ENCODE measurements around the gene KXD1. TPM values are rescaled to one million over a fixed set of nuclear protein-coding genes. Genes with fewer than 3 reads are reported as not detected.

The KXD1 gene
- total RNA-seq, 1 donor from 2014 or later = 73.9 TPM

DNA sequence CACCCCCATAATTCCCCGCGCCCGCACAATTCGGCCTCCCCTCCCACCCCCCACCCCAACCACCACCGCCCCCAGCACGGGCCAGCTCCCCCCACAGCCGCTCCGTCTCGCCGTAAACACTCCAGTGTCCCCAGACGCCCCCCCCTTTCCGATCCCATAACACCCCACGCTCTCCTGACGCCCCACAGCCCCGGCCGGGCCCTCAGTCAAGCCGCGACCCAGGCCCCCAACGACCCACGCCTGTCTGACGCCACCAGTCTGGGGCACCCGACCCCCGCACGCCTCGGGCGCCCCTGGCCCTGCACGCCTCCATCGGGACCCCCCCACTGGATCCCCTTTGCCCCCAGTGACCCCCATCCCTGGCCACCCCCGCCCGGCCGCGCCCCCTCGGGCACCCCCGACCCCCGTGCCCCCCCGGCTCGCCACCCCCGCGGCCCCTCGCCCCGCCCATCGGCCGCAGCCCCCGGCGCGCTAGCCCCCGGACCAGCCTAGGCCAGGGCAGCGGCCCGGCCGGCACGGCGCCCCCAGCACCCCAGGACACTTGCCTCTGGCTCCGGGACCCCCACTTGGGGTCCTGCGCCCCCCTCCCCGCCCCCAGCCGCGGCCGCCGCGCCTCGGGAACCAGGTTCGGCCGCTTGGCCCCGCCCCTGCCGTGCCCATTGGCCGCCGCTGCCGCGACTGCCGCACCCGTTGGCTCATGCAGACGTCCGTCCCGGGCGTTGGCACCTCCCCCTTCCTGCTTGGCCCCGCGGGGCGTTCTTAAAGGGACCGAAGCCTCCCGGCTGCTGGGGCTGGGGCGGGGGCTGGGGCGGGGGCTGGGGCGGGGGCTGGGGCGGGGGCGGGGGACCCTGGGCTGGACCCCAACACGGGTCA is 14.5 kb upstream of the KXD1 start, which contains the start of gene FKBP8:
TSS of gene FKBP8 (minus strand) at position 633 of the 873 bp plus-strand sequence. CDS start 1,603 bp downstream, outside the sequence.
- no peaks in the 10 kb centered on the region for H3K4me1 Mint-ChIP-seq (ENCODE audit: unreplicated experiment)
- peak within 1 kb of the TSS; percentile 89 for H3K27ac Mint-ChIP-seq
- peak within 1 kb of the TSS; percentile 90 for H3K4me3 Mint-ChIP-seq
- no peaks in the 10 kb centered on the region for H3K9me3 Mint-ChIP-seq
- TF ChIP-seq, protein P1, sequence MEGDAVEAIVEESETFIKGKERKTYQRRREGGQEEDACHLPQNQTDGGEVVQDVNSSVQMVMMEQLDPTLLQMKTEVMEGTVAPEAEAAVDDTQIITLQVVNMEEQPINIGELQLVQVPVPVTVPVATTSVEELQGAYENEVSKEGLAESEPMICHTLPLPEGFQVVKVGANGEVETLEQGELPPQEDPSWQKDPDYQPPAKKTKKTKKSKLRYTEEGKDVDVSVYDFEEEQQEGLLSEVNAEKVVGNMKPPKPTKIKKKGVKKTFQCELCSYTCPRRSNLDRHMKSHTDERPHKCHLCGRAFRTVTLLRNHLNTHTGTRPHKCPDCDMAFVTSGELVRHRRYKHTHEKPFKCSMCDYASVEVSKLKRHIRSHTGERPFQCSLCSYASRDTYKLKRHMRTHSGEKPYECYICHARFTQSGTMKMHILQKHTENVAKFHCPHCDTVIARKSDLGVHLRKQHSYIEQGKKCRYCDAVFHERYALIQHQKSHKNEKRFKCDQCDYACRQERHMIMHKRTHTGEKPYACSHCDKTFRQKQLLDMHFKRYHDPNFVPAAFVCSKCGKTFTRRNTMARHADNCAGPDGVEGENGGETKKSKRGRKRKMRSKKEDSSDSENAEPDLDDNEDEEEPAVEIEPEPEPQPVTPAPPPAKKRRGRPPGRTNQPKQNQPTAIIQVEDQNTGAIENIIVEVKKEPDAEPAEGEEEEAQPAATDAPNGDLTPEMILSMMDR (conservative IDR thresholded peaks at IDR 0.05) = no peak
- H3K36me3 Mint-ChIP-seq = no peaks in the 10 kb centered on the region
- no peaks in the 10 kb centered on the region for H3K27me3 Mint-ChIP-seq
- peak; percentile 92 for DNase-seq (ENCODE audit: extremely low spot score, unreplicated experiment)

- DNase-seq (ENCODE audit: extremely low spot score, unreplicated experiment) = no peak
- no peaks in the 10 kb centered on the region for H3K4me1 Mint-ChIP-seq (ENCODE audit: unreplicated experiment)
- peak overlapping the region; percentile 90 for H3K4me3 Mint-ChIP-seq
- H3K36me3 Mint-ChIP-seq = no peaks in the 10 kb centered on the region
- peak overlapping the region; percentile 89 for H3K27ac Mint-ChIP-seq
- no peaks in the 10 kb centered on the region for H3K9me3 Mint-ChIP-seq
- TF ChIP-seq, protein P1 (conservative IDR thresholded peaks at IDR 0.05) = no peak
- no peaks in the 10 kb centered on the region for H3K27me3 Mint-ChIP-seq
Observed at GRCh38 chr19:18543814-18544475, 13.7 kb upstream of the KXD1 start.

DNA sequence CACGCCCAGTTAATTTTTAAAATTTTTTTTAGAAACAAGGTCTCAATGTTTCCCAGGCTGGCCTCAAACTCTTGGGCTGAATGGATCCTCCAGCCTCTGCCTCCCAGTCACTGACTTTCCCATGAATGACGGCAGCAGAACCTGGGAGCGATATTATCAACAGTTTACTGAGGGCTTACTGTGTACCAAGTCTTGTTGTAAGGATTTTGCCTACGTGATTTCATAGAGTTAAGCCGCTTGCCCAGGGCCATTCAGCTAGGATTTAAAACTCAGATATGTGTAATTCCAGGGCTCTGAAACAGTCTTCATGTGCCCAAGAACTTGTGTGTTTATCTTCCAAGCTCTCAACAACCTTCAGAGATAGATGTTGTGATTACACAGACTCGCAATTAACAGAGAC is 6.0 kb upstream of the KXD1 start:
- no peak for DNase-seq (ENCODE audit: extremely low spot score, unreplicated experiment)
- no peaks in the 10 kb centered on the region for H3K4me1 Mint-ChIP-seq (ENCODE audit: unreplicated experiment)
- TF ChIP-seq, protein P1 (conservative IDR thresholded peaks at IDR 0.05) = no peak
- no peaks in the 10 kb centered on the region for H3K9me3 Mint-ChIP-seq
- H3K27me3 Mint-ChIP-seq = no peaks in the 10 kb centered on the region
- no peak overlapping the region for H3K27ac Mint-ChIP-seq
- no peaks in the 10 kb centered on the region for H3K36me3 Mint-ChIP-seq
- H3K4me3 Mint-ChIP-seq = no peak overlapping the region

- DNase-seq (ENCODE audit: extremely low spot score, unreplicated experiment) = no peak
- H3K4me3 Mint-ChIP-seq = peak overlapping the region; percentile 94
- H3K36me3 Mint-ChIP-seq = peaks cover 3% of the 10 kb centered on the region
- H3K27ac Mint-ChIP-seq = peak overlapping the region; percentile 95
- peaks cover 9% of the 10 kb centered on the region for H3K4me1 Mint-ChIP-seq (ENCODE audit: unreplicated experiment)
- no peaks in the 10 kb centered on the region for H3K27me3 Mint-ChIP-seq
- TF ChIP-seq, protein P1 (conservative IDR thresholded peaks at IDR 0.05) = no peak
- H3K9me3 Mint-ChIP-seq = no peaks in the 10 kb centered on the region
Observed at GRCh38 chr19:18558202-18558555, 509 bp downstream of the KXD1 start.

DNA sequence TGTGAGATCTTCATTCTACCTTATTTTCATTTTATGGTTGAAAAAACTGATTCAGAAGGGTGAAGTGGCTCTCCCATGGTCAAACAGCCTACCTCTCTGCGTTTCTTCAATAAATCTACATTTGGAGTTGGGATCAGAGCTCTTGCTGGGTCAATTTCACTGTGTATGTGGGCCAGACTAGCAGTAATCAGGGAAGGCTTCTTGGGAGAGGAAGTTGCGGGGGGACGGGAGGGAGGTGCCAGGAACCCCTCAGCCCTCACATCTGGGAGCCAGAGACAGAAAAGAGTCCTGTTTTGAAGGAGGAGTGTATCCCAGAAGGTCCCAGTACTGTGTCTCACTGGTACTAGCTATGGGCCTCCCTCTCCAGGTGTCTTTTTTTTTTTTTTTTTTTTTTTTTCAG is 934 bp downstream of the KXD1 start:
- TF ChIP-seq, protein P1 (conservative IDR thresholded peaks at IDR 0.05) = no peak
- H3K36me3 Mint-ChIP-seq = peaks cover 3% of the 10 kb centered on the region

More for the DNA sequence above, 934 bp downstream of the KXD1 start:
- Mint-ChIP-seq H3K27me3 (no peaks in the 10 kb centered on the region), H3K9me3 (no peaks in the 10 kb centered on the region), H3K27ac (peak overlapping the region; percentile 95), H3K4me1 (ENCODE audit: unreplicated experiment) (peaks cover 9% of the 10 kb centered on the region), H3K4me3 (peak overlapping the region; percentile 94)
- no peak for DNase-seq (ENCODE audit: extremely low spot score, unreplicated experiment)
